ENCODE results near the gene SLC2A4.

The SLC2A4 gene

DNA sequence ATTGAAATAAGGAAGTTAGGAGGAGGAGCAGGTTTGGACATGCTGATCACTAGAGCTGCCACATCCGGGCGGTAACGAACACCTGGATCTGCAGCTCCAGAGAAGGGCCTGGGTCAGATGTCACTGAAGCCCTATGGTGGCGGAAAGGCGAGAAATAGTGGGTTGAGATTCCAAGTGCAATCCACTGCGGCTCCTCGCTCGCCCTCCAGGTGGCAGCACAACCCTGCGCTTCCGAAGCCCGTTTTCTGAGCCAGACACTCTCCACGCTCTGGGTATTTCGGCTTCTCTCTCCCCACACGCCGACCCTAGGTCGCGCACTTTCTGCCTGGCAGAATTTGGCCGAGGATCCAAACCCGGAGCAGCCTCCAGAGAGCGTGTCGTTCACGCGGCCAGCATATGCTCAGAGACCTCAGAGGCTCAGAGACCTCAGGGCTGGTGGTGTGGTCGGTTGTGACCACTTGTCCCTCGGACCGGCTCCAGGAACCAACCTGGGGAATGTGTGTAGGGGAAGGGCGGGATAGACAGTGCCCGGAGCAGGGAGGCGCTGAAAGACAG is 922 bp upstream of the SLC2A4 start:
- DNase-seq: no peak

DNA sequence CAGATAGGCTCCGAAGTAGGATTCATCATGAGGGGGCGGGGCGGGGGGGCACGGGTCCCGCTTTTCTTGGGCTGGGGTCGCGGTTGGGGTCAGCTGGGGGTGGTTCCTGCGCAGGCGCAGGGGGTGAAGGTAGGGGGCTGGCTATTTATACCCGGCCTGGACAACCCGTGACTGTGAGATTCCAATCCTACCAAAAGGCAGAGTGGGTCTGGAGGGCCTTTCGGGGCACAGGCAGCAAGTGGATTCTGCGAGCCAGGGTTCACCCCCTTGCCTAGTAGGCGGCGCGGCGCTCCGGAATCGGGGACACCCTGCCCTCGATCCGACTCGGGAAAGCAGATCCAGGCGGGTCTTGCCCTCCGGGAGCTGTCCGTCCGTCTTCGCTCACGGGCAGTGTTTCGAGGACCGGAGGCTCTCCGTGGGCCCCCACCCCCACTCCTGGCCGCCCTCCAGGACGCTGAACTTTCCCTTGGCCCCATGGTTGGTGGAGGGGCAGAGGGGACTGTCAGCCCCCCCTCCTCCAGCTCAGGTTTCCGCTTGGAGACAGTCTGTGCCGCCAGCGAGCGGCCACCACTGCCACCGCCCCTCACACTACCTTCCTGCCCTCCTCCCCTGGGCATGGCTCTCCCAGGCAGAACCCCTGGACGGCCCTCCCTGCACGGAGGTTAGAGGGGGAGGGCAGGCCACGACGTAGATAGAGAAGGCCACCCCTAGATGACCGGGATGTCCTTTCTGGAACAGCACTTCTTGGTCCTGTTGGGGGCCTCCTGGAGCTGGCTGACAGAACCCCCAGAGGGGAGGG is 634 bp downstream of the SLC2A4 start:
- DNase-seq: no peak

DNA sequence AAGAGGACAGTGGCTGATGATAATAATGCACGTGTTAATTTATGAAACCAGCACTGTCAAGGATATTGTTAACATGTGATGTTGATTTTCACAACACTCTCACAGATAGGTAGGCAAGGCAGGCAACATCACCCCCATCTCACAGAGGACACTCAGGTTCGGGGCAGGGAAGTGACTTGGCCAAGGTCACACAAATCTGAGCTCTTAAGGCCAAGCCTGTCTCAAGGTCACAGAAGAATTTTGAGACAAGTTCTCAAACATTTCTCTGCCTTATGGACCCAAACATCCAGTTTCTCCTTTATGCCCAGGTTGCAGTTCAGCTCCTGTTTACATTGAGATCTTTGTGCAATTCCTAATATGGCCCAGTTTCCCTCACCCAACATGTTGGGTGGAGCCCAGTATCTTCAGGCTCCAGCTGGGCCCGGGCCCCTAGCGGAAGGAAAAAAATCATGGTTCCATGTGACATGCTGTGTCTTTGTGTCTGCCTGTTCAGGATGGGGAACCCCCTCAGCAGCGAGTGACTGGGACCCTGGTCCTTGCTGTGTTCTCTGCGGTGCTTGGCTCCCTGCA is 1.3 kb downstream of the SLC2A4 start:
- DNase-seq: no peak

DNA sequence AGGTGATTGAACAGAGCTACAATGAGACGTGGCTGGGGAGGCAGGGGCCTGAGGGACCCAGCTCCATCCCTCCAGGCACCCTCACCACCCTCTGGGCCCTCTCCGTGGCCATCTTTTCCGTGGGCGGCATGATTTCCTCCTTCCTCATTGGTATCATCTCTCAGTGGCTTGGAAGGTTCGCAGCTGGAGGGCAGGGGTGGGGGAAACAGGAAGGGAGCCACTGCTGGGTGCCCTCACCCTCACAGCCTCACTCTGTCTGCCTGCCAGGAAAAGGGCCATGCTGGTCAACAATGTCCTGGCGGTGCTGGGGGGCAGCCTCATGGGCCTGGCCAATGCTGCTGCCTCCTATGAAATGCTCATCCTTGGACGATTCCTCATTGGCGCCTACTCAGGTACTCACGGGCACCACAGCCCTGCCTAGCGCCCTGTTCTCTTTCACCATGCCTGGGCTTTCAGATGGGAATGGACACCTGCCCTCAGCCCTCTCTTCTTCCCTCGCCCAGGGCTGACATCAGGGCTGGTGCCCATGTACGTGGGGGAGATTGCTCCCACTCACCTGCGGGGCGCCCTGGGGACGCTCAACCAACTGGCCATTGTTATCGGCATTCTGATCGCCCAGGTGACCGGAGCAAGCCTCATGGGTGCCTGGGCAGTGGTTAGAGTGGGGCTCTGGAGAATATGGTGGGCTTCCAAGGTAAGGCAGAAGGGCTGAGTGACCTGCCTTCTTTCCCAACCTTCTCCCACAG is 2.1 kb downstream of the SLC2A4 start:
- no peak for DNase-seq

DNA sequence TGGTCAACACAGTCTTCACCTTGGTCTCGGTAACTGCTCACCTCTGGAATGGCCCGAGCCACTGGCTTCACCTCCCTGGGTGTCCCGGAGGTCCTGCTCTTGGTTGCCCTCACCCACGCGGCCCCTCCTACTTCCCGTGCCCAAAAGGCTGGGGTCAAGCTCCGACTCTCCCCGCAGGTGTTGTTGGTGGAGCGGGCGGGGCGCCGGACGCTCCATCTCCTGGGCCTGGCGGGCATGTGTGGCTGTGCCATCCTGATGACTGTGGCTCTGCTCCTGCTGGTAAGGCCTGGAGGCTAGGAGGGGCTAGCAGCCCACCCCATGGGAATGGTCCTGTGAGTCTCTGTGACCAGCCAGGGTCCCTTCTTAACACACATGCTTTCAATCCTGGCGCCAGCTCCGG is 3.4 kb downstream of the SLC2A4 start:
- DNase-seq: no peak

DNA sequence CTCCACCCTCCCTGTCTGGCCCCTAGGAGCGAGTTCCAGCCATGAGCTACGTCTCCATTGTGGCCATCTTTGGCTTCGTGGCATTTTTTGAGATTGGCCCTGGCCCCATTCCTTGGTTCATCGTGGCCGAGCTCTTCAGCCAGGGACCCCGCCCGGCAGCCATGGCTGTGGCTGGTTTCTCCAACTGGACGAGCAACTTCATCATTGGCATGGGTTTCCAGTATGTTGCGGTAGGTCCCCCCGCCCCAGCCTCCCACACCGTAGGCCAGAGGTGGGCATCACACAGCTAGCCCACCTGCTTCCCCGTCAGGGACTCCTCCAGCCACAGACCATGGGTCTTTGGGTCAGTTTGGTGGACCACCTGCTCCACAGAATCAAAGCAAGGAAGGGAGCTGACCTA is 4.2 kb downstream of the SLC2A4 start:
- DNase-seq: no peak

DNA sequence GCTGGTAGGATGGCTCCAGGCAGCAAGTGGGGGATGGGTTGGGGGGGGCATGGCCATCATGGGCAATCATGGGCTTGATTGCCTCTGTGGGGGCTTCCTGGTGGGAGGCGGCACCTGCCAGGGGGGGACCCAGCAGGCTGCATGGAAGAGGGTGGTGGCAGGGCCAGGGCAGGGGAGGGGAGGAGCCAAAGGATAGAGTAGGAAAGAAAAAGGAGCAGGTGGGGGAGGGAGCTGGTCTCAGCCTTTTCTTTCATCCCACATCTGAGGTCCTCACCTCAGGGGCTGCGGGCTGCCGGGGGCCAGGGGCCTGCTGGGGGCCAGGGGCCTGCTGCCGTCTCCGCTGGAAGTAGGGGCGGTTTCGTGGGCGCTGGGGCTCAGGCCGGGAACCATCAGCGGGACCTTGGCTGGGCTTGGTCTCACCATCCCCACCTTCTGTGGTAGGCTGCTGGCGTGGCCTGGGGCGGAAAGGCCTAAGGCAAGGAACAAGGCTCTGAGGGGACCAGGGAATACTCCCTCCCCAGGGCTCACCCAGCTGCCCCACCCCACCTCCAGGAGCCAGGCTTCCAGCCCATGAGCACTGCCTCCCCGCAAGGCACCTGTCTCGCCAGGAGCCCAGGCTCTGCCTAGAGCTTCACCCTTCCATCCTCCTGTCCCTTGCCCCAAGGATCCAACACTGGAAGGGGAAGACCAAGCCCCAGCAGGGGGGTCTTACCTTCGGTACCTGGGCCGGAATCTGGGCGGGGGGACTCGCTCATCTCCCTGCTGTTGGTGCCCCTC is 7.9 kb downstream of the SLC2A4 start:
- no peak for DNase-seq

DNA sequence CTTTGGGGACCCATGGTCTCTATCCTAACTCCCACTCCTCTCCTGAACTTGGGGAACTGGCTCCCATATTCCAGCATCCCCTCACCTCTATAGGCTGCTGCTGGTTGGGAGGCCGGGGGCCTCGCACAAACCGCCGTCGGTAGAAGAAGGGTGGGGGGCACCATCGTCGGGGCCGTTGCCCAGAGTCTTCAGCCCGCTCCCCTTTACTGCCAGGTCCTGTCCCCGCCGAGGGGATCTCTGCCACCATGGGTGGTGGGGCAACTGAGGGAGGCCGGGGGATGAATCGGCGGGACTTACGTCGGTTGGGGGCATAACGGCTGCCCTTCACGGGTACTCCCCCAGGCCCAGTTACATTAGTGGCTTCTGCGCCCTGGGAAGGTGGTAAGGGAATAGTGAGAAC is 8.6 kb downstream of the SLC2A4 start:
- no peak for DNase-seq

DNA sequence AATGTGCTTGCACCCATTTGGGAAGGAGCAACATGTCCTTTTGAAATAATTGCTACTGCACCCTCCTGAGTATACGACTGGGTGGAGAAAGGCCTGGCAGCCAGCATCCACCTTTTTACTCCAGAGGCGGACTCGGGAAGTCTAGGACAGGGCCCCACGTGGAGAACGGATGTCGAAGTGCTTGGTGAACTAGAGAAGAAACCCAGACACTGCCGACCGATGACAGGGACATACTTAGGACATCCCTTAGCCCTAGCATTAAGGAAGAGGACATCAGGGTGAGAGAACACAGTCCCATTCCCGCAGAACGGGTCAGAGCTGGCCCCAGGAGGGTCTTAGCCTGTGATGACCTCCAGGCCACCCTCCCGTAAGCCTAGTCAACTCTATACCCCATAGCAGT is 9.2 kb downstream of the SLC2A4 start:
- DNase-seq: no peak

DNA sequence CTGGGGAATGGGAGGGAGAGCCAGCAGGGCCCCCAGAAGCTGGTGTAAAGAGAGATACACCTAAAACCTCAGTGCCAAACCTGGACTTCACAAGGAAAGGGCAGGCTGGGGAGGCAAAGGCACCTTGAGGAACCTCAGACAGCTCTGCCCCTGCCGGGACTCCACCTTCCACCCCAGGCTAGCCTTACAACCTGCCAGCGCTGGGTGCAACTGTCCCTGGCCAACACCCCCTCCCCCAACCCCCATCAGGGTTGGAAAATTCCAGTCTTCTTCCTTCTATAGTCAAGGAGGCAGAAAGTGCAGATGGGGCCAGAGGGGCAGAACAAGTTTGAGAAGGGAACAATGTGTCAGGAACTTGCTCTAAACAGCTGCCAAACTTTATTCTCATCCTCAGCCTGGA is 10.7 kb downstream of the SLC2A4 start:
- DNase-seq: no peak

DNA sequence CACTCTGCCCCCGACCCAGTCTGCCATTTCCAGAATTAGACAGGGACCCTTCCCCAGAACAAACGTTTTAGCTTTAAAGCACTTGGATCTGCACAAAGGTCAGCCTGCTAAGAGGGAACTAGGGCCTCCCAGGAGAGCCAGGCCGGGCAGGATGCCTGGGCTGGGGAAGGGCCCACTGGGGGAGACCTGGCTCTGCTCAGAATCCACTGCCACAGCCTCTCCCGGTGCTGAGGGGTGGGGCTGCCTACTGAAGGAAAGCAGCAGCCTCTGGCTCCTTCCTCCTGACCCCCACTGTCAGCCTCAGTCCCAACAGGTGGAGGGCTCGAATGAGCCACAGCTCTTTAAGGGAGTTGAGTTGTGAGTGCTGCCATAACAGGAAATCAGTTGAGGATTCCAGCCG is 11.2 kb downstream of the SLC2A4 start:
- DNase-seq: no peak

DNA sequence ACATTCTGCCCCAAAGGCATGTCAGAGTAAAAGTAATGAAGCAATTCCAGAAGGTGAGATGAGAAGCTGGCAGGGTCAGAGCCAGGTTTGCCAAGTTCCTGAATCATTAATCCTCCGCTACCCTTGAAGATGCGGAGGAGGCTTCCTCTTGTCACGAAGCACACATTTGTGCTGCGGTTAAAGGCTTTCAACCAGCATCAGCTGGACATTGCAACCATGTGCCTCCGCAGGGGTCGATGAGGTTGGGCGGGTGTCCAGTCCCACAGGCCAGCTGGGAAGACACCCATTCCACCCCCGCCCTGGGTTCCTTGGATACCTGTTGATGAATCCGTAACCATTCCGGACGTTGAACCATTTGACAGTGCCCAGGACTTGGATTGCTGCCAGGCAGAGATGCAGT is 11.6 kb downstream of the SLC2A4 start:
- DNase-seq: no peak

DNA sequence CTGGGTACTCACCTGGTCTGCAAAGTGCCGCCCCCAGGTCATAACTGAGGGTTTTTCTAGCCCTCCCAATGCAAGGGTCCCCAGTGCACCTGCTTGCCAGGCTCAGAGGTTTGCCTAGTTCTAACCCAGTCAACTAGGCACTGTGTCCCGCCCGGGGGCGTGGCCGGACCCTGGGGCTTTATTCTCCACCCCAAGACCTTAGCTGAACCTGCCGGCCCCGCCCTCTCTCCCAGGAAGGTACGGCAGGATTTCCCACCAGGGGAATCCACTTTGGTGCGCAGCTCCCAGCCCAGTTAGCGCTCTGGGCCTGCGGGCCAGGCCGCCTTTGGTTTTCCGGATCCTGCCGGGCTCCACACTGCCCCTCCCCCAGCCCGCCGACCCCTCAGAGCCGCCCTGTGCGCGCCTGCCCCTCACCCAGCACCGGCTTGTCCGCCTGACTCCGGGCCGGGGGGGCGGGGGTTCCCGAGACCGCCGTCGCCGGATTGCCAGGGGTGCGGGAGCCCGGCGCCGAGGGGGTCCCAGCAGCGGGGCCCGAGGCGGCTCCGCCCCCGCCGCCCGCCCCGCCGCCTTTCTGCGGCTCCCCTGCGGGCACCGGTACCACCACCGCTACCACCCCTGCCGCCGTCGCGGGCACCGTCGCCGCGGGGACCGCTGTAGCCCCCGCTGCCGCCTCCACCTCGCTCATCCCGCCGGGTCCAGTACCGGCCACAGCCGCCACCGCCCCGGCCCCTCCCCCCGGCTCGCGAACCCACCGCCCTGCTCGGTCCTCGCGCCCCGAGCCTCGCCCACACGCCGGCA is 12.5 kb downstream of the SLC2A4 start:
- DNase-seq: no peak

DNA sequence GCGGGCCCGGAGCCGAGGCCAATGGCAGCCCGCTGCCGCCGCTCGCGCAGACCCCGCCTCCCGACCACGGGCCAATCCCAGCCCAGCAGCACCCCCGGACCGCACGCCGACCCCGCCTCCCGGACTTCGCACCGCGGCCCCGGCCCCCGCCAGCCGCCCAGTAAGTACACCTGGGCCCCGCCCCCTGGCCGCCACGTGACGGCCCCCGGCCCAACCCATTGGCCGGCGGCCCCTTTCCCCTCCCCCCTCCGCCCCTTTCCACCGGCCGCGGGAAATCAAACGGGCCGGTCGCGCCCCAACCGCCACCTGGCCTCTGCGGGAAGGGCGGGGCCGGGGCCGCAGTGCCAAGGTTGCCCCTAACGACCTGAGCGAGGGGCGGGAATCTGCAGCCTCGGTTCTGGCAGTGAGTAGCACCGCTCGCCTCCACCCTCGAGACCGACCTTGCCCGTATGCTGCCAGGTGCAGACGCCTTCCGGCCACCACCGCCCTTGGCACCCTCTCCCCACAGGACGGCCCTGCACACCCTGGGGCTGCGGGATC is 13.2 kb downstream of the SLC2A4 start, which contains the start of gene YBX2:
Gene YBX2, minus strand, starts transcription at position 26 of the 540 bp plus-strand sequence. CDS start 139 bp downstream, outside the sequence.
- DNase-seq: no peak

DNA sequence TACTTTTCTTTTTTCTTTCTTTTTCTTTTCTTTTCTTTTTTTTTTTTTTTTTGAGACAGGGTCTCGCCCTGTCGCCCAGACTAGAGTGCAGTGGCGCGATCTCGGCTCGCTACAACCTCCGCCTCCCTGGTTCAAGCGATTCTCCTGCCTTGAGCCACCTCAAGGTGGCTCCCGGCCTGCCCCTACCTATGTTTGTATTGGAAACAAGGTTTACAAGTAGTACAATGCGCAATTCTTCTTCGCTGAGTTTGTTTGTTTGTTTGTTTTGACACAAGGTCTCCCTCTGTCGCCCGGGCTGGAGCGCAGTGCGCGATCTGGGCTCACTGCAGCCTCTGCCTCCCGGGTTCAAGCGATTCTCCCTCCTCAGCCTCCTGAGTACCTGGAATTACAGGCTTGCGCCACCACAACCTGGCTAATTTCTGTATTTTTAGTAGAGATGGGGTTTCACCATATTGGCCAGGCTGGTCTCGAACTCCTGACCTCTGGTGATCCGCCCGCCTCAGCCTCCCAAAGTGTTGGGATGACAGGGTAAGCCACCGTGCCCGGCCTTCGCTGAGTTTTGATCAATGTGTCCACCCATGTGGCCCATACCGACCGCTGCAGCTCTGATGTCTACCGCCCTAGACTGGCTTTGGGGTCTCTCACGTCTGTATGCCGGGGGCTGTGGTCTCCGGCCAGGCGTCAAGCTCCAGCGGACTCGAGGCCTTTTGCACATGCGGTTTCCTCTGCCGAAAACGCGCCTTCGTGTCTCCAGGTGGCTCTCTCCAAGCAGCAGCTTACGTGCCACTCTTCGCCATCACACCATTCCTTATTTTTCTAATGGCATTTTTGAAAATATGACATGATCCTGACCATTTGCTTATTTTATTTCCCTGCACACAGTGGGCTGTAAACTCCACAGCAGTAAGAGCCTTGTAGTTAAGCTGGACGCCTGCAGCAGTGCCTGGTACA is 14.0 kb downstream of the SLC2A4 start:
- no peak for DNase-seq

DNA sequence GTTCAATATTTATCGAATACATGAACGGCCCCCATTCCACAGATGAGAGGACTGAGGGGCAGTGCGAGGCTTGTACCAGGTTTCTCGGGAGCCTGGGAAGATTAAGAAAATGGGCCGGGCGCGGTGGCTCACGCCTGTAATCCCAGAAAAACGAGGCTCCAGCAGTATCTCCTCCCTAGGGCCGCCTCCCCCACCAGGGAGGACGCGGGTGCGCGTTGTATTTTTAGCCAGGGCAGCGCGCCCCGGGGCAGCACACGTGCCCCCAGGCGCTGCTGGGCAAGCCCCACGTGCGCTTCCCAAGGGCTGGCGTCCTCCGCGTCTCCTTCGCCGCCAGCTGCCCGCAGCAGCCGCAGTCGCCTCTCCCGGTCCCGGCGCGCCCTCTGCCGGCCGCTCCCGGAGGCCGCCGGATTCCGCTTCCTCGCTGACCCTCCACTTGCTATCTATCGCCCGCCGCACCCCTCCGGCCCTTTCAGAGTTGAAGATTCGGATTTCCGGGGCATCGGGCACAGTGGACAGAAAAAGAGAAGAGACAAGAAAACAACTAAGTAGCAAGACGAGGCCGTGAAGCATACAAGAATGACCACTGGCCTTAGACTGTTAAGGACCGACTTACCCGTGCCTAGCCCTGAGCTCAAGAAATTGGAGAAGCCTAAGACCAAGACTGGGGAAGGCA is 14.8 kb downstream of the SLC2A4 start:
- DNase-seq: no peak

DNA sequence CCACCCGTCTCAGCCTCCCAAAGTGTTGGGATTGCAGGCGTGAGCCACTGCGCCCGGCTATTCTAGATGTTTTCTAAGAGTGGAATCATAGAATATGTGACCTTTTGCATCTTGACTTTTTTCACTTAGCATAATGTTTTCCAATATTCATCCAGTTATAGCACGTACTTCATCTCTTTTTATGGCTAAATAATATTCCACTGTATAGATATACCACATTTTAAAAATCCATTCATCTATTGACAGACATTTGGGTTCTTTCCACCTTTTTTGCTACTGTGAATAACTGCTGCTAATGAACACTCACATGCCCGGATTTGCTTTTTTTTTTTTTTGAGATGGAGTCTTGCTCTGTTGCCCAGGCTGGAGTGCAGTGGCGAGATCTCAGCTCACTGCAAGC is 22.7 kb downstream of the SLC2A4 start:
- DNase-seq: no peak

DNA sequence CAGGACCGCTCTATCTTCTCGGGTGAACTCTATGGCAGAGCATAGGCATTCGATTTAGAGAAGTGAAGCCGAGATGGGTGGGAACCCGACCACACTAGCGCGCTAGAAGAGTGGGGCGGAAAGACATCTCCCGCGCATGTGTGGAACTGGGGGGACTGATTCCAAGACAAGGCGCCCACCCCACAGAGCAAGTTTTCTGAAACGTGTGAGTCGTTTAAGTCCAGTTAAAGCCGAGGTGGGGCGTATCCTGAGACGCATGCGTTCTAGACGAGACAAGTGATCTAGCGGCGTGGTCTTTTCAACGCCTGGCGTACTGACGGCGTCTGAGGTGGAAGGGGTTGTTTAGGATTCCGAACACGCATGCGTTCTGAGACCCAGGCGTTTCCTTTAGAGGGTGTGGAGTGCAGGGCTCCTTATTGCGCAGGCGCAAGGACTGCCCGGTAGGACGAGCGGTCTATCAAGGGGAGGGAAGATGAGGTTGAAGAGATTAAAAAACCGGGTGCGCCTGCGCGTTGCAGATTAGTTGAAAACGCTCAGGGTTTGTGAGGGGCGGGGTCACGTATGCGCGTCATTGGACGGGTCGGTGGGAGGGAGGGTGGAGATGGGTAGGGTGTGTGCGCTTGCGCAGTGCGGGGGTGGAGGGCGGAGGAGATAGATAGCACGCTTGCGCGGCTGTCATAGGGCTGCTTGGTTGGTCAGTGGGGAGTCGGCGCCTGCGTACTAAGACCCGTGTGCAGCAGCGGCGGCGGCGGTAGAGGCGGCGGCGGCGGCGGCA is 25.6 kb downstream of the SLC2A4 start, which contains the start of gene EIF5A:
Gene EIF5A, plus strand, starts transcription at position 718 of the 775 bp plus-strand sequence. CDS start 2,008 bp downstream, outside the sequence.
- DNase-seq: peak; percentile 93
